GM12878 (cell line): ENCODE data around the gene MAVS. TPM values are rescaled to one million over a fixed set of nuclear protein-coding genes. Genes with fewer than 3 reads are reported as not detected.
A peak's percentile ranks its signal among the peaks of the same experiment; 100 is the strongest.

ENCODE experiments used
- ATAC-seq: fragments of 200-7000 bp; cut with Tn5 transposase; 3 replicates; pipeline ENCODE4 v1.9.1; 2020; ENCODE audit warnings: mild to moderate bottlenecking, moderate library complexity
- BruUV-seq: library from RNA; stranded (reverse); fragments of 400-500 nt; replicated peaks from 2 replicates; lab custom pipeline; 2021; lab: Mats Ljungman, UMichigan
- CTCF ChIA-PET: fragments of 300-600 bp; sonication (Branson Sonifier 250); formaldehyde crosslinking; extraction: SDS; loops from one replicate; lab custom pipeline; 2021; ENCODE audit warnings: inconsistent platforms; lab: Yijun Ruan, JAX
- POLR2A ChIA-PET: fragments of 350-600 bp; formaldehyde crosslinking; extraction: SDS; loops from one replicate; lab custom pipeline; 2021; ENCODE audit warnings: inconsistent platforms; lab: Charles Lee
- RAD21 ChIA-PET: fragments of 300-600 bp; sonication (Branson Sonifier 250); formaldehyde crosslinking; loops from one replicate; lab custom pipeline; 2023; ENCODE audit warnings: antibody characterized with exemption; ENCODE audit not compliant: unreplicated experiment; lab: Charles Lee
- SMC1A ChIA-PET: fragments of 300-600 bp; sonication (Branson Sonifier 250); formaldehyde crosslinking; loops from one replicate; lab custom pipeline; 2023; ENCODE audit not compliant: unreplicated experiment, uncharacterized antibody; lab: Charles Lee
- DNase-seq: peaks from one replicate; pipeline ENCODE4 v3.0.0-alpha.2; 2011; ENCODE audit warnings: low read depth, low spot score
- FAIRE-seq: peaks from 3 replicates; lab custom pipeline; 2011; peaks lifted over from hg19 to GRCh38; lab: Jason Lieb, UNC
- H2AFZ ChIP-seq: 2 replicates; pipeline ENCODE4 v1.6.0; 2011; ENCODE audit warnings: low read depth, low read length, control low read depth; ENCODE audit not compliant: control insufficient read depth
- H3K27ac ChIP-seq: 2 replicates; pipeline ENCODE4 v1.5.1; 2011; ENCODE audit warnings: control low read depth; ENCODE audit not compliant: control insufficient read depth, insufficient read depth
- H3K27me3 ChIP-seq, 2 experiments: replicated peaks in 1 of 2; 2 replicates each; pipeline versions ENCODE4 v1.6.0 to v1.6.1; 2011; ENCODE audit warnings: low read length in 1 of 2; ENCODE audit not compliant: control insufficient read depth in 2 of 2, insufficient read depth in 2 of 2
- H3K36me3 ChIP-seq, 2 experiments: 2 replicates each; pipeline ENCODE4 v1.5.1; 2011; ENCODE audit warnings: low read length in 1 of 2; ENCODE audit not compliant: control insufficient read depth in 2 of 2, insufficient read depth in 2 of 2
- H3K4me1 ChIP-seq: 2 replicates; pipeline ENCODE4 v1.6.1; 2011; ENCODE audit warnings: mild to moderate bottlenecking, low read length, moderate library complexity, mixed read lengths; ENCODE audit not compliant: control insufficient read depth, insufficient read depth
- H3K4me2 ChIP-seq: 2 replicates; pipeline ENCODE4 v1.6.0; 2011; ENCODE audit warnings: control low read depth; ENCODE audit not compliant: control insufficient read depth, insufficient read depth
- H3K4me3 ChIP-seq: fragments of 200-600 bp; sonication (generic); 2 replicates; pipeline ENCODE4 v1.5.1; 2016
- H3K79me2 ChIP-seq: 2 replicates; pipeline ENCODE4 v1.6.0; 2011; ENCODE audit warnings: low read length; ENCODE audit not compliant: control insufficient read depth, insufficient read depth
- H3K9ac ChIP-seq: 2 replicates; pipeline ENCODE4 v1.8.0; 2011; ENCODE audit warnings: low read length, control low read depth, mixed read lengths; ENCODE audit not compliant: control insufficient read depth, insufficient read depth
- H3K9me3 ChIP-seq: replicated peaks from 3 replicates; pipeline ENCODE4 v1.5.1; 2011; ENCODE audit warnings: mild to moderate bottlenecking, low read length; ENCODE audit not compliant: control insufficient read depth, insufficient read depth
- H4K20me1 ChIP-seq: 2 replicates; pipeline ENCODE4 v1.6.0; 2011; ENCODE audit not compliant: control insufficient read depth, insufficient read depth
- MXI1 ChIP-seq: fragments of 150-350 bp; IDR thresholded peaks from 2 replicates; pipeline ENCODE4 v1.6.1; 2011; ENCODE audit warnings: low read depth, mild to moderate bottlenecking, inconsistent platforms, low read length, improper control_type of control experiment
- TAF1 ChIP-seq: IDR thresholded peaks from 2 replicates; pipeline ENCODE4 v1.6.1; 2011; ENCODE audit warnings: mild to moderate bottlenecking, low read depth, low read length, borderline replicate concordance
- YY1 ChIP-seq: IDR thresholded peaks from 2 replicates; pipeline ENCODE4 v1.6.1; 2011; ENCODE audit warnings: low read depth, mild to moderate bottlenecking, low read length
- ZNF622 ChIP-seq: fragments of 450-650 bp; IDR thresholded peaks from 2 replicates; pipeline ENCODE4 v1.6.1; 2017; ENCODE audit warnings: mild to moderate bottlenecking, inconsistent platforms
- whole genome bisulfite sequencing: methylation state at CpG from one replicate; pipeline ENCODE4 v1.1.6; 2016; ENCODE audit warnings: low lambda C conversion rate; ENCODE audit not compliant: insufficient replicate concordance, insufficient coverage; ENCODE audit errors: missing lambda C conversion rate; 5-methylcytosine and 5-hydroxymethylcytosine counted together
- in situ Hi-C: fragments of 300-500 bp; cut with MboI; formaldehyde crosslinking; loops from 9 replicates; pipeline ENCODE4 v1.14.3; 2018; ENCODE audit warnings: mixed read lengths
- intact Hi-C: fragments of 100-400 bp; cut with micrococcal nuclease; formaldehyde crosslinking; loops from one replicate; pipeline ENCODE4 v1.14.2; 2022; ENCODE audit not compliant: unreplicated experiment
- polyA plus RNA-seq, 11 experiments: library from polyadenylated mRNA; depleted of rRNA in 4 of 11; unstranded in 6 of 11; stranded (reverse) in 5 of 11; fragments of >200 nt; fragmentation: Nextera tagmentation in 4 of 11; fragmentation: Illumina TruSeq in 1 of 11; extraction: Ambion mirVana in 4 of 11; extraction: Trizol in 1 of 11; gene quantifications; 1 replicate in 1 of 11; 2 replicates in 10 of 11; pipeline versions ENCODE4 v1.2.1 to v1.2.3, GENCODE V29; 2011 to 2016; ENCODE audit warnings: inconsistent platforms in 2 of 11, missing spikeins in 2 of 11, low read depth in 1 of 11
- total RNA-seq, 4 experiments: library from RNA; depleted of rRNA in 3 of 4; stranded (reverse); fragments of >200 nt in 3 of 4; fragmentation: Illumina TruSeq in 1 of 4; extraction: Trizol in 1 of 4; gene quantifications; 2 replicates each; pipeline versions ENCODE4 v1.2.1 to v1.2.3, GENCODE V29; 2013 to 2021

The MAVS gene
- total and polyA plus RNA-seq, 10 of the 15 experiments (the other 5 are each of a cell fraction or from before 2014, with no cell fraction given), result 1.6 to 25.2 (median 12.6) TPM

DNA sequence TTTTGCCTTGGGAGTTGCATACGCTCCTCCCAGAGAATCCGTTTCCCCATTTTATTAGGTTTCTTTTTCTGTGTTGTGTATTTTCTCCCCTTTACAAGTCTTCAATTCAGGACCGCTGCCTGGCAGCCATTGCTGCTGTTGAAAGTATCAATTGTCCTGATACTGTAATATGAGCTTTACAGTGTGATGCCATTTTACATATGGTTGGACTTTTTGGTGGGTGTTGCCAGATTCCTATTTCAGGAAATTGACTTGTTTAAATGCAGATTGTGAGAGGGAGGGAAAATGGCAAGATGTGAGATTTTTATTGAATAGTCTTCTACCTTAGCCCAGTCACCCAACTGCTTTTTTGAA lies 43.7 kb downstream of the MAVS start:
- 0% methylated on average over 3 of the region's 3 CpGs for WGBS
- ChIA-PET SMC1A (interaction anchor here (0.7 to 9.8 kb wide), 5 partner anchors 11 to 123 kb away, joined by 3 to 69 read pairs (median 4); no protein-coding TSS in a partner anchor), RAD21 (interaction anchor here (1.0 to 6.4 kb wide), 3 partner anchors 11 to 119 kb away, joined by 4 to 41 read pairs (median 14); no protein-coding TSS in a partner anchor), CTCF (interaction anchor here (1.0 to 3.3 kb wide), 2 partner anchors 11 to 119 kb away, joined by 3 to 11 read pairs; no protein-coding TSS in a partner anchor), POLR2A (interaction anchor here (0.6 to 7.2 kb wide), 4 partner anchors 16 to 195 kb away, joined by 3 to 68 read pairs (median 3); partner anchors contain the start of gene CDC25B)
- H2AFZ ChIP-seq, result no peak overlapping the region
- peak overlapping the region; percentile 90 for H3K9ac ChIP-seq
- ATAC-seq (no peak), DNase-seq (no peak), FAIRE-seq (no peak)
- H3K4me2 ChIP-seq, result peak overlapping the region; percentile 86
- H3K4me3 ChIP-seq, result peak overlapping the region; percentile 97
- peaks cover 0 to 7% of the 10 kb centered on the region in 2 experiments; a peak in 1 of 4 replicates for H3K36me3 ChIP-seq
- H3K27ac ChIP-seq, result peak overlapping the region; percentile 89
- in situ Hi-C loops, result no loop called here
- no peaks in the 10 kb centered on the region for H3K27me3 ChIP-seq
- peaks cover 12% of the 10 kb centered on the region; the same call in 1 of the 2 replicates for H4K20me1 ChIP-seq
- intact Hi-C loops, result loop anchor here (2.0 kb wide), 1 partner anchor 16 kb away; no protein-coding TSS in a partner anchor
- TSS peak; percentile 57 for BruUV-seq
- peaks cover 79% of the 10 kb centered on the region for H3K79me2 ChIP-seq
- TF ChIP-seq MXI1, result 0 out of 2 replicates have a peak, but pooled peaks have one; percentile 5
- TF ChIP-seq YY1, result peak; percentile 86
- TF ChIP-seq TAF1, result 0 out of 2 replicates have a peak, but pooled peaks have one; percentile 27
- no peak for TF ChIP-seq ZNF622
- H3K9me3 ChIP-seq, result no peaks in the 10 kb centered on the region
- peaks cover 23% of the 10 kb centered on the region for H3K4me1 ChIP-seq
